Stomach (tissue), 9 donors: ENCODE measurements around the gene PCDH15. TPM values are rescaled to one million over a fixed set of nuclear protein-coding genes. Genes with fewer than 3 reads are reported as not detected.

Experiments used
- DNase-seq, 2 donors: peaks; one replicate each; pipeline versions ENCODE4 v3.0.0 to v3.0.0-alpha.2; 2013 to 2019
- H3K27ac ChIP-seq, 5 donors: fragments of 200-600 bp in 4 of 5; sonication (generic) in 4 of 5; one replicate each; pipeline ENCODE4 v1.5.1; 2013 to 2019; ENCODE audit warnings: mild to moderate bottlenecking in 1 of 5, moderate library complexity in 1 of 5
- H3K27me3 ChIP-seq, 3 donors: fragments of 200-600 bp; sonication (generic); one replicate each; pipeline ENCODE4 v1.5.1; 2017 to 2019; ENCODE audit warnings: mixed run types in 1 of 3
- H3K36me3 ChIP-seq, 4 donors: fragments of 200-600 bp; sonication (generic); 1 replicate in 3 of 4; 2 replicates in 1 of 4; pipeline ENCODE4 v1.5.1; 2016 to 2019
- H3K4me1 ChIP-seq, 4 donors: fragments of 200-600 bp; sonication (generic); one replicate each; pipeline ENCODE4 v1.5.1; 2016 to 2019
- H3K4me3 ChIP-seq, 4 donors: fragments of 200-600 bp; sonication (generic) in 3 of 4; one replicate each; pipeline ENCODE4 v1.5.1; 2016 to 2019; ENCODE audit warnings: mild to moderate bottlenecking in 1 of 4
- H3K9me3 ChIP-seq, 4 donors: fragments of 200-600 bp; sonication (generic); one replicate each; pipeline ENCODE4 v1.5.1; 2016 to 2019
- EP300 ChIP-seq: sonication (generic); formaldehyde crosslinking; IDR thresholded peaks from one replicate; pipeline ENCODE4 v1.6.1; 2017; ENCODE audit warnings: antibody characterized with exemption
- POLR2A ChIP-seq, 4 donors: fragments of 450-650 bp; IDR thresholded peaks; one replicate each; pipeline ENCODE4 v1.6.1; 2016; ENCODE audit warnings: antibody characterized with exemption in 4 of 4, control low read depth in 2 of 4, mild to moderate bottlenecking in 1 of 4, moderate library complexity in 1 of 4
- POLR2AphosphoS5 ChIP-seq, 3 donors: sonication (generic); formaldehyde crosslinking; IDR thresholded peaks; one replicate each; pipeline ENCODE4 v1.6.1; 2016; ENCODE audit warnings: antibody characterized with exemption in 3 of 3
- WGBS, 5 donors: extraction: QIAGEN DNeasy Blood & Tissue Kit in 3 of 5; methylation state at CpG; one replicate each; pipeline versions ENCODE4 v1.1.5 to v1.1.7; 2013 to 2018; 5-methylcytosine and 5-hydroxymethylcytosine counted together
- intact Hi-C: fragments of 100-400 bp; cut with DNase I; formaldehyde crosslinking; loops from one replicate; pipeline ENCODE4 v1.15.1; 2023; ENCODE audit warnings: low total_unique reads
- polyA plus RNA-seq, 3 donors: library from polyadenylated mRNA; stranded (reverse); fragments of 200-250 nt; gene quantifications; one replicate each; pipeline ENCODE4 v1.2.3, GENCODE V29; 2013
- total RNA-seq, 5 donors: library from RNA; depleted of rRNA; stranded (reverse); fragments of >200 nt; gene quantifications; one replicate each; pipeline versions ENCODE4 v1.1.0 to v1.2.3, GENCODE V29; 2014 to 2016
- TF ChIP-seq, protein P1 (sequence below), 7 experiments: fragments of 450-650 bp in 4 of 7; fragments of 200-600 bp in 3 of 7; sonication (generic) in 3 of 7; IDR thresholded peaks; one replicate each; pipeline ENCODE4 v1.5.1; 2016 to 2019; ENCODE audit warnings: antibody characterized with exemption in 7 of 7, control low read depth in 2 of 7, mild to moderate bottlenecking in 1 of 7
- donor health status: healthy with polysubstance abuse.
- donor health status: Bipolar disorder and iron deficiency.
- donor health status: healthy.

The PCDH15 gene
- total and polyA plus RNA-seq, 8 donors, result 3.7 TPM; not detected in 7

DNA sequence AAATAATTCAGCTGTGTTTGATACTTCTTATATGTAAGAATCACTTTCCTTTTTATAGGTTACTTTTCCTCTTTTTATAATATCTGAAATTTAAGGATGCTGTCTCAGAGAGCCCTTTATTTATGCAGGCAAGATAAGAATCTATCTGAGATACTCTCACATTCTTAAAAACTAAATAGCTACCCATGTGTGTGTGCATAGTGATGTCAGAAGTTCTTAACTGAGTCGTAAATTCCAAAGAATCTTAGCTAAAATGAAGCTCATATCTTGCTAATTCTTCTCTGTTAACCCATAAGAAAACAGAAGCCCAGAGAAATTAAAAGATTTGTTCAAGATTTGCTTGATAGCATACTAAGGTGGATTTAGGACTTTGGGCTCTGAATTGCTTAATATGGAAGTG lies 118.5 kb downstream of the PCDH15 start:
- Histone ChIP-seq H3K9me3 (peaks cover 0 to 6% (median 0%) of the 10 kb centered on the region in 4 donors), H3K4me3 (no peak overlapping the region), H3K4me1 (no peaks in the 10 kb centered on the region), H3K27ac (no peak overlapping the region), H3K36me3 (no peaks in the 10 kb centered on the region), H3K27me3 (no peaks in the 10 kb centered on the region)
- no peak for DNase-seq
- intact Hi-C loops, result no loop called here
- TF ChIP-seq POLR2AphosphoS5 (IDR thresholded peaks at IDR 0.05) (no peak), EP300 (no peak), POLR2A (IDR thresholded peaks at IDR 0.05) (no peak)
- TF ChIP-seq, protein P1, sequence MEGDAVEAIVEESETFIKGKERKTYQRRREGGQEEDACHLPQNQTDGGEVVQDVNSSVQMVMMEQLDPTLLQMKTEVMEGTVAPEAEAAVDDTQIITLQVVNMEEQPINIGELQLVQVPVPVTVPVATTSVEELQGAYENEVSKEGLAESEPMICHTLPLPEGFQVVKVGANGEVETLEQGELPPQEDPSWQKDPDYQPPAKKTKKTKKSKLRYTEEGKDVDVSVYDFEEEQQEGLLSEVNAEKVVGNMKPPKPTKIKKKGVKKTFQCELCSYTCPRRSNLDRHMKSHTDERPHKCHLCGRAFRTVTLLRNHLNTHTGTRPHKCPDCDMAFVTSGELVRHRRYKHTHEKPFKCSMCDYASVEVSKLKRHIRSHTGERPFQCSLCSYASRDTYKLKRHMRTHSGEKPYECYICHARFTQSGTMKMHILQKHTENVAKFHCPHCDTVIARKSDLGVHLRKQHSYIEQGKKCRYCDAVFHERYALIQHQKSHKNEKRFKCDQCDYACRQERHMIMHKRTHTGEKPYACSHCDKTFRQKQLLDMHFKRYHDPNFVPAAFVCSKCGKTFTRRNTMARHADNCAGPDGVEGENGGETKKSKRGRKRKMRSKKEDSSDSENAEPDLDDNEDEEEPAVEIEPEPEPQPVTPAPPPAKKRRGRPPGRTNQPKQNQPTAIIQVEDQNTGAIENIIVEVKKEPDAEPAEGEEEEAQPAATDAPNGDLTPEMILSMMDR (IDR thresholded peaks at IDR 0.05), result no peak
- 27 to 42% (median 38%) methylated on average over 1 of the region's 1 CpG for WGBS, 5 donors

DNA sequence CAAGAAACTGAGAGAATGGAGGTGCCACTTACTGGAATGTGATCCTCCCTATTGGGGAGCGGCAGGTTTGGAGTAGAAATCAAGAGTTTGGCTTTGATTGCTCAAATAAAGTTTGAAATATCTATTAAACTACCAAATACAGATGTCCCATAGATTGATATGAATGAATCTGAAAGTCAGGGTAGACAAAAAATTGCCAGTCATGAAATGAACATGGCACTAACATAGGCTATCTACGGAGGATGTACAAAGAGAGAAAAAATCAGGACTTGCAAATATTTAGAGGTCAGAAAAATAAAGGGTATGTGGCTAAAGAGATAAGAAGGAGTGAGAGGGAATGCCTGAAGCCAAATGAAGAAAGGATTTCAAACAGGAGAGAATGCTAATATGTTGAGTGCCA lies 119.9 kb downstream of the PCDH15 start:
- TF ChIP-seq EP300, result no peak
- TF ChIP-seq POLR2AphosphoS5 (IDR thresholded peaks at IDR 0.05), result no peak
- TF ChIP-seq POLR2A (IDR thresholded peaks at IDR 0.05), result no peak
- TF ChIP-seq, protein P1 (IDR thresholded peaks at IDR 0.05), result no peak
- Histone ChIP-seq H3K4me3 (no peak overlapping the region), H3K27ac (no peak overlapping the region), H3K4me1 (no peaks in the 10 kb centered on the region), H3K27me3 (no peaks in the 10 kb centered on the region), H3K9me3 (peaks cover 0 to 6% (median 0%) of the 10 kb centered on the region in 4 donors), H3K36me3 (no peaks in the 10 kb centered on the region)
- intact Hi-C loops, result no loop called here
- DNase-seq, result no peak
- WGBS, 5 donors, result 62 to 68% (median 66%) methylated on average over 2 of the region's 2 CpGs

GRCh38 chr10:54667136-54667535 lies 133.9 kb downstream of the PCDH15 start:
- DNase-seq, result no peak
- peaks cover 0 to 4% (median 0%) of the 10 kb centered on the region in 4 donors for H3K9me3 ChIP-seq
- intact Hi-C loops, result no loop called here
- no peaks in the 10 kb centered on the region for H3K36me3 ChIP-seq
- H3K27me3 ChIP-seq, result no peaks in the 10 kb centered on the region
- H3K4me3 ChIP-seq, result no peak overlapping the region
- TF ChIP-seq POLR2AphosphoS5 (IDR thresholded peaks at IDR 0.05) (no peak), EP300 (no peak), POLR2A (IDR thresholded peaks at IDR 0.05) (no peak)
- TF ChIP-seq, protein P1 (IDR thresholded peaks at IDR 0.05), result no peak
- H3K4me1 ChIP-seq, result no peaks in the 10 kb centered on the region
- H3K27ac ChIP-seq, result no peak overlapping the region
- WGBS, 5 donors, result 30 to 73% (median 40%) methylated on average over 1 of the region's 1 CpG

- no peaks in the 10 kb centered on the region for H3K27me3 ChIP-seq
- H3K27ac ChIP-seq, result no peak overlapping the region
- no peak for DNase-seq
- H3K9me3 ChIP-seq, result peaks cover 0 to 4% (median 0%) of the 10 kb centered on the region in 4 donors
- H3K4me1 ChIP-seq, result no peaks in the 10 kb centered on the region
- no peaks in the 10 kb centered on the region for H3K36me3 ChIP-seq
- H3K4me3 ChIP-seq, result no peak overlapping the region
- intact Hi-C loops, result no loop called here
- TF ChIP-seq POLR2AphosphoS5 (IDR thresholded peaks at IDR 0.05) (no peak), EP300 (no peak)
- TF ChIP-seq, protein P1 (IDR thresholded peaks at IDR 0.05), result no peak
Observed at GRCh38 chr10:54666192-54666591, 134.8 kb downstream of the PCDH15 start.
